DOHH2 (cell line): Measurements from ENCODE around the gene USP46.

Experiments
- CTCF ChIP-seq: fragments of 200-600 bp; sonication (generic); IDR thresholded peaks from one replicate; pipeline ENCODE4 v1.5.1; 2014; ENCODE audit warnings: antibody characterized with exemption, mild to moderate bottlenecking, low read depth, low read length; ENCODE audit not compliant: poor library complexity, severe bottlenecking
- EZH2phosphoT487 ChIP-seq: fragments of 200-600 bp; sonication (generic); IDR thresholded peaks from 2 replicates; pipeline ENCODE4 v1.6.1; 2017; ENCODE audit warnings: borderline replicate concordance, mild to moderate bottlenecking, antibody characterized with exemption, low read length, moderate library complexity, mixed read lengths

- no peak for TF ChIP-seq CTCF
- TF ChIP-seq EZH2phosphoT487: no peak
These were observed 82.0 kb downstream of the USP46 start for GRCh38 chr4:52576961-52577623.
